HG03175 (cell line): ENCODE measurements around the gene SERPINF2.
"Not testable (repeated sequence)": the region's sequence is repeated elsewhere in the genome, so short reads cannot be mapped to it uniquely, and the experiment has no call there.

Experiments
- ATAC-seq: cut with Tn5 transposase; IDR thresholded peaks from one replicate; pipeline ENCODE4 v1.9.1; 2021; ENCODE audit warnings: mild to moderate bottlenecking, moderate library complexity; ENCODE audit not compliant: unreplicated experiment

The SERPINF2 gene

GRCh38 chr17:1733759-1734158 is 8.9 kb upstream of the SERPINF2 start:
- no peak for ATAC-seq

GRCh38 chr17:1735418-1735817 is 7.3 kb upstream of the SERPINF2 start:
- no peak for ATAC-seq

GRCh38 chr17:1735834-1736347 is 6.8 kb upstream of the SERPINF2 start:
- no peak for ATAC-seq

- no peak for ATAC-seq
These were observed 6.1 kb upstream of the SERPINF2 start for GRCh38 chr17:1736348-1737281.

GRCh38 chr17:1737531-1738291 is 5.0 kb upstream of the SERPINF2 start:
- no peak for ATAC-seq

- not testable (repeated sequence) for ATAC-seq
These were observed 772 bp upstream of the SERPINF2 start for GRCh38 chr17:1741899-1742298.

GRCh38 chr17:1743088-1743439 is 393 bp downstream of the SERPINF2 start:
- ATAC-seq: no peak

GRCh38 chr17:1744551-1745512 is 2.2 kb downstream of the SERPINF2 start:
- no peak for ATAC-seq

GRCh38 chr17:1745513-1746020 is 2.9 kb downstream of the SERPINF2 start:
- ATAC-seq: no peak

- ATAC-seq: no peak
These were observed 4.4 kb downstream of the SERPINF2 start for GRCh38 chr17:1746975-1747543.

GRCh38 chr17:1750628-1751027 is 8.0 kb downstream of the SERPINF2 start:
- no peak for ATAC-seq

GRCh38 chr17:1752425-1753262 is 10.0 kb downstream of the SERPINF2 start:
- ATAC-seq: no peak

- ATAC-seq: no peak
These were observed 11.2 kb downstream of the SERPINF2 start for GRCh38 chr17:1753767-1754429.

GRCh38 chr17:1754430-1755112 is 11.9 kb downstream of the SERPINF2 start:
- no peak for ATAC-seq

- no peak for ATAC-seq
These were observed 12.7 kb downstream of the SERPINF2 start for GRCh38 chr17:1755252-1755826.

- no peak for ATAC-seq
These were observed 13.2 kb downstream of the SERPINF2 start for GRCh38 chr17:1755827-1756262.

- no peak for ATAC-seq
These were observed 16.1 kb downstream of the SERPINF2 start for GRCh38 chr17:1758807-1759206.

GRCh38 chr17:1759529-1759928 is 16.9 kb downstream of the SERPINF2 start:
- ATAC-seq: no peak
